Ishikawa (cell line): Measurements from ENCODE around the gene SUPT16H.

Experiments used
- EGR1 ChIP-seq: IDR thresholded peaks from 2 replicates; pipeline ENCODE4 v1.6.1; 2012
- EP300 ChIP-seq: IDR thresholded peaks from 2 replicates; pipeline ENCODE4 v1.6.1; 2012; ENCODE audit warnings: borderline replicate concordance
- FOXM1 ChIP-seq: IDR thresholded peaks from 2 replicates; pipeline ENCODE4 v1.6.1; 2012; ENCODE audit warnings: low read depth, borderline replicate concordance
- RAD21 ChIP-seq: IDR thresholded peaks from 2 replicates; pipeline ENCODE4 v1.6.1; 2012; ENCODE audit warnings: low read depth
- TAF1 ChIP-seq: IDR thresholded peaks from 2 replicates; pipeline ENCODE4 v1.6.1; 2012; ENCODE audit warnings: low read depth, mild to moderate bottlenecking
- TCF12 ChIP-seq: IDR thresholded peaks from 2 replicates; pipeline ENCODE4 v1.6.1; 2012; ENCODE audit warnings: low read depth
- YY1 ChIP-seq: IDR thresholded peaks from 2 replicates; pipeline ENCODE4 v1.6.1; 2012; ENCODE audit warnings: low read depth
- TF ChIP-seq, protein P1 (sequence below): IDR thresholded peaks from 2 replicates; pipeline ENCODE4 v1.6.1; 2012; ENCODE audit warnings: low read depth, mild to moderate bottlenecking
- TF ChIP-seq, protein P2 (sequence below): IDR thresholded peaks from 2 replicates; pipeline ENCODE4 v1.6.1; 2012

DNA sequence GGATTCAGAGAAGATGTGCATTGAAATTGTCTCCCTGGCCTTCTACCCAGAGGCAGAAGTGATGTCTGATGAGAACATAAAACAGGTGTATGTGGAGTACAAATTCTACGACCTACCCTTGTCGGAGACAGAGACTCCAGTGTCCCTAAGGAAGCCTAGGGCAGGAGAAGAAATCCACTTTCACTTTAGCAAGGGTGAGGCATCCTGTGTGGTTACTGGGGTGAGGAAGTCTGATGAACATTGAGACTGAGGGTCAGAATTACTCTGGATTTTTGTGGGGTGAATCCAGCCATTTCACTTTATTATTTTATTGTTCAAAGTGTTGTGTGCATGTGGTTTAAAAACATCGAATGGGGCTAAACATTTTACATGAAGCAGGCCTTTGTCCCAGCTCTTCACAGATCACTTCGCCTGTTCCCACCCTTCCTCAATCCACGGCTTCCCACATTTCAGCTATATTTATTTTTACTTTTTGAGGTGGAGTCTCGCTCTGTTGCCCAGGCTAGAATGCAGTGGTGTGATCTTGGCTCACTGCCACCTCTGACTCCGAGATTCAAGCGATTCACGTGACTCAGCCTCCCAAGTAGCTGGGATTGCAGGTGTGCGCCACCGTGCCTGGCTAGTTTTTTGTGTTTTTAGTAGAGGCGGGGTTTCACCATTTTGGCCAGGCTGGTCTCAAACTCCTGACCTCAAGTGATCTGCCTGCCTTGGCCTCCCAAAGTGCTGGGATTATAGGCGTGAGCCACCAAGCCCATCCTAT lies 40.6 kb downstream of the SUPT16H start:
- TF ChIP-seq, protein P1, sequence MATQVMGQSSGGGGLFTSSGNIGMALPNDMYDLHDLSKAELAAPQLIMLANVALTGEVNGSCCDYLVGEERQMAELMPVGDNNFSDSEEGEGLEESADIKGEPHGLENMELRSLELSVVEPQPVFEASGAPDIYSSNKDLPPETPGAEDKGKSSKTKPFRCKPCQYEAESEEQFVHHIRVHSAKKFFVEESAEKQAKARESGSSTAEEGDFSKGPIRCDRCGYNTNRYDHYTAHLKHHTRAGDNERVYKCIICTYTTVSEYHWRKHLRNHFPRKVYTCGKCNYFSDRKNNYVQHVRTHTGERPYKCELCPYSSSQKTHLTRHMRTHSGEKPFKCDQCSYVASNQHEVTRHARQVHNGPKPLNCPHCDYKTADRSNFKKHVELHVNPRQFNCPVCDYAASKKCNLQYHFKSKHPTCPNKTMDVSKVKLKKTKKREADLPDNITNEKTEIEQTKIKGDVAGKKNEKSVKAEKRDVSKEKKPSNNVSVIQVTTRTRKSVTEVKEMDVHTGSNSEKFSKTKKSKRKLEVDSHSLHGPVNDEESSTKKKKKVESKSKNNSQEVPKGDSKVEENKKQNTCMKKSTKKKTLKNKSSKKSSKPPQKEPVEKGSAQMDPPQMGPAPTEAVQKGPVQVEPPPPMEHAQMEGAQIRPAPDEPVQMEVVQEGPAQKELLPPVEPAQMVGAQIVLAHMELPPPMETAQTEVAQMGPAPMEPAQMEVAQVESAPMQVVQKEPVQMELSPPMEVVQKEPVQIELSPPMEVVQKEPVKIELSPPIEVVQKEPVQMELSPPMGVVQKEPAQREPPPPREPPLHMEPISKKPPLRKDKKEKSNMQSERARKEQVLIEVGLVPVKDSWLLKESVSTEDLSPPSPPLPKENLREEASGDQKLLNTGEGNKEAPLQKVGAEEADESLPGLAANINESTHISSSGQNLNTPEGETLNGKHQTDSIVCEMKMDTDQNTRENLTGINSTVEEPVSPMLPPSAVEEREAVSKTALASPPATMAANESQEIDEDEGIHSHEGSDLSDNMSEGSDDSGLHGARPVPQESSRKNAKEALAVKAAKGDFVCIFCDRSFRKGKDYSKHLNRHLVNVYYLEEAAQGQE: no peak
- TF ChIP-seq TCF12 (no peak), YY1 (no peak), RAD21 (no peak), FOXM1 (no peak), EGR1 (no peak), TAF1 (no peak), EP300 (no peak)
- TF ChIP-seq, protein P2, sequence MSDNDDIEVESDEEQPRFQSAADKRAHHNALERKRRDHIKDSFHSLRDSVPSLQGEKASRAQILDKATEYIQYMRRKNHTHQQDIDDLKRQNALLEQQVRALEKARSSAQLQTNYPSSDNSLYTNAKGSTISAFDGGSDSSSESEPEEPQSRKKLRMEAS: no peak
